D721Med (cell line): ENCODE data around the gene KRTAP4-2.
"Not testable (repeated sequence)": the region's sequence is repeated elsewhere in the genome, so short reads cannot be mapped to it uniquely, and the experiment has no call there.

ENCODE experiments used
- DNase-seq: peaks from one replicate; pipeline ENCODE4 v3.0.0; 2011; ENCODE audit warnings: low spot score; ENCODE audit not compliant: insufficient read length
- FAIRE-seq: peaks from 2 replicates; lab custom pipeline; 2011; peaks lifted over from hg19 to GRCh38; lab: Jason Lieb, UNC
- CTCF ChIP-seq: IDR thresholded peaks from 2 replicates; pipeline ENCODE4 v1.5.1; 2012; ENCODE audit warnings: mild to moderate bottlenecking, control low read depth; ENCODE audit not compliant: insufficient read depth; ENCODE audit errors: missing control alignments

The KRTAP4-2 gene

GRCh38 chr17:41177727-41178271 lies at the start of gene KRTAP4-2:
Gene KRTAP4-2 (minus strand): TSS chr17:41178221. CDS start chr17:41178164, 57 bp downstream.
- DNase-seq = no peak
- no peak for TF ChIP-seq CTCF
- no peak for FAIRE-seq

- FAIRE-seq = not testable (repeated sequence)
Measured at GRCh38 chr17:41226598-41227095, 48.6 kb upstream of the KRTAP4-2 start, which contains the start of gene KRTAP9-2. Gene KRTAP9-2 (plus strand): TSS chr17:41226648. CDS start chr17:41226655, 7 bp downstream.

GRCh38 chr17:41226051-41226450 lies 48.0 kb upstream of the KRTAP4-2 start:
- DNase-seq (no peak), FAIRE-seq (no peak)
- no peak for TF ChIP-seq CTCF

More at GRCh38 chr17:41226598-41227095, 48.6 kb upstream of the KRTAP4-2 start, which contains the start of gene KRTAP9-2:
- DNase-seq = not testable (repeated sequence)

GRCh38 chr17:41223821-41224220 lies 45.8 kb upstream of the KRTAP4-2 start:
- no peak for TF ChIP-seq CTCF
- FAIRE-seq (no peak), DNase-seq (no peak)

GRCh38 chr17:41215681-41216080 lies 37.7 kb upstream of the KRTAP4-2 start:
- FAIRE-seq = no peak
- DNase-seq = no peak
- no peak for TF ChIP-seq CTCF

GRCh38 chr17:41212524-41213169 lies 34.6 kb upstream of the KRTAP4-2 start:
- TF ChIP-seq CTCF = no peak
- no peak for FAIRE-seq

GRCh38 chr17:41211845-41212466 lies 33.9 kb upstream of the KRTAP4-2 start:
- no peak for FAIRE-seq
- no peak for TF ChIP-seq CTCF
- no peak for DNase-seq

More at GRCh38 chr17:41212524-41213169, 34.6 kb upstream of the KRTAP4-2 start:
- no peak for DNase-seq
